ENCODE data around the gene MIEN1.

- TF ChIP-seq CTCF (IDR thresholded peaks at IDR 0.05): no peak
- TF ChIP-seq POLR2A (IDR thresholded peaks at IDR 0.05): no peak
Observed at GRCh38 chr17:39688475-39688835, 41.9 kb downstream of the MIEN1 start.
